Tibial nerve (tissue), 4 donors: ENCODE data around the gene SAMMSON. TPM values are rescaled to one million over a fixed set of nuclear protein-coding genes. Genes with fewer than 3 reads are reported as not detected.

Source experiments
- DNase-seq, 2 donors: peaks; one replicate each; pipeline ENCODE4 v3.0.0-alpha.2; 2019; ENCODE audit warnings: low spot score in 2 of 2
- H3K27ac ChIP-seq, 4 donors: fragments of 200-600 bp; sonication (generic) in 3 of 4; one replicate each; pipeline ENCODE4 v1.5.1; 2017 to 2019; ENCODE audit warnings: mild to moderate bottlenecking in 1 of 4
- H3K27me3 ChIP-seq, 2 donors: fragments of 200-600 bp; sonication (generic) in 1 of 2; one replicate each; pipeline versions ENCODE4 v1.5.1 to v1.6.0; 2017 to 2019
- H3K36me3 ChIP-seq, 3 donors: fragments of 200-600 bp; sonication (generic); one replicate each; pipeline ENCODE4 v1.5.1; 2018 to 2019
- H3K4me1 ChIP-seq, 4 donors: fragments of 200-600 bp; sonication (generic) in 3 of 4; one replicate each; pipeline ENCODE4 v1.5.1; 2017 to 2019
- H3K4me3 ChIP-seq, 4 donors: fragments of 200-600 bp; sonication (generic) in 3 of 4; one replicate each; pipeline ENCODE4 v1.5.1; 2017 to 2019; ENCODE audit warnings: mild to moderate bottlenecking in 1 of 4, moderate library complexity in 1 of 4
- H3K9me3 ChIP-seq, 4 donors: fragments of 200-600 bp; sonication (generic) in 3 of 4; one replicate each; pipeline ENCODE4 v1.5.1; 2017 to 2019
- CTCF ChIP-seq, 5 experiments: fragments of 200-600 bp in 3 of 5; fragments of 450-650 bp in 2 of 5; sonication (generic) in 3 of 5; IDR thresholded peaks; one replicate each; pipeline ENCODE4 v1.5.1; 2016 to 2019; ENCODE audit warnings: antibody characterized with exemption in 5 of 5, mild to moderate bottlenecking in 3 of 5, moderate library complexity in 2 of 5
- EP300 ChIP-seq, 2 donors: sonication (generic); formaldehyde crosslinking; IDR thresholded peaks; one replicate each; pipeline ENCODE4 v1.6.1; 2017; ENCODE audit warnings: antibody characterized with exemption in 2 of 2, mild to moderate bottlenecking in 1 of 2
- POLR2A ChIP-seq, 2 donors: fragments of 450-650 bp; IDR thresholded peaks; one replicate each; pipeline ENCODE4 v1.6.1; 2017; ENCODE audit warnings: antibody characterized with exemption in 2 of 2, mild to moderate bottlenecking in 2 of 2, moderate library complexity in 2 of 2
- WGBS, 2 donors: methylation state at CpG; one replicate each; pipeline ENCODE4 v1.1.5; 2018; 5-methylcytosine and 5-hydroxymethylcytosine counted together
- total RNA-seq, 4 donors: library from RNA; depleted of rRNA; stranded (reverse); fragments of >200 nt; gene quantifications; one replicate each; pipeline ENCODE4 v1.1.0, GENCODE V29; 2016

The SAMMSON gene
- total RNA-seq, 4 donors from 2014 or later: 2.1 to 3.1 (median 2.3) TPM

- no peak overlapping the region for H3K27ac ChIP-seq
- DNase-seq: no peak
- H3K36me3 ChIP-seq: no peaks in the 10 kb centered on the region
- H3K27me3 ChIP-seq: no peaks in the 10 kb centered on the region
- TF ChIP-seq CTCF (IDR thresholded peaks at IDR 0.05): no peak
- TF ChIP-seq POLR2A (IDR thresholded peaks at IDR 0.05): no peak
- TF ChIP-seq EP300 (IDR thresholded peaks at IDR 0.05): no peak
- no peak overlapping the region for H3K4me3 ChIP-seq
- 85 to 87% methylated on average over 2 of the region's 2 CpGs for WGBS, 2 donors
- H3K9me3 ChIP-seq: no peaks in the 10 kb centered on the region
- no peaks in the 10 kb centered on the region for H3K4me1 ChIP-seq
These were observed 120.3 kb downstream of the SAMMSON start for GRCh38 chr3:70119879-70120278.
